Ammon's horn (tissue), 1 donor: ENCODE data around the gene PET100.

ENCODE experiments used
- DNase-seq: peaks from one replicate; pipeline ENCODE4 v3.0.0-alpha.2; 2016; ENCODE audit warnings: low spot score

The PET100 gene

DNA sequence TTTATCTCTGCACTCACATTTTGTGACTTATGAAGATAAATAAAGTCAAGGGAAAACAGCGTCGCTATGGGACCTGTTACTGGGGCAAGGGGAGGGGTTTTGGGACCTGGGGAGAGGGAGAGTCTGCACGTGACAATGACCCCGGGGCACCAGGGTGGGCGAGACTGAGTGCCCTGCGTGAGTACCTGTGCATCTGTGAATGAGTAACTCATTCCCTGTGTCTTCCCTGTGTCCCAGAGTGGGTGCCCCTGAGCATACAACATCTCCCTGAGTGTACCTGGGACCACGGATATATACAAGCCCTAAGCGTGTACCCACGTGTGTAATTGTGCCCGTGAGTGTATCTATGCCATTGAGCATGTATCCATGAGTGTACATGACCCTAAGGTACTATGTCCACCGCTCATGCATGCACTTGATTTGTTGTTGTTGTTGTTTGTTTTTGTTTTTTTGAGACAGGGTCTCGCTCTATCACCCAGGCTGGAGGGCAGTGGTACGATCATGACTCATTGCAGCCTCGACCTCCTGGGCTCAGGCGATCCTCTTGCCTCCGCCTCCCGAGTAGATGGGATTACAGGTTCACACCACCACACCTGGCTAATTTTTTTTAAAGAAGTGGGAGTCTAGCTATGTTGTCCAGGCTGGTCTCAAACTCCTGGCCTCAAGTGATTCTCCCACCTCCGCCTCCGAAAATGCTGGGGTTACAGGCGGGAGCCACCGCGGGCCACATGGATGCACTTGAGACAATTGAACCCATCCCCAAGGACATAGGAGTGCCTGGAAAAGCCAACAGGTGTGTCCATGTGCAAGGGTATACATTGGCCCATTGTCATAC is 50.4 kb downstream of the PET100 start:
- no peak for DNase-seq

DNA sequence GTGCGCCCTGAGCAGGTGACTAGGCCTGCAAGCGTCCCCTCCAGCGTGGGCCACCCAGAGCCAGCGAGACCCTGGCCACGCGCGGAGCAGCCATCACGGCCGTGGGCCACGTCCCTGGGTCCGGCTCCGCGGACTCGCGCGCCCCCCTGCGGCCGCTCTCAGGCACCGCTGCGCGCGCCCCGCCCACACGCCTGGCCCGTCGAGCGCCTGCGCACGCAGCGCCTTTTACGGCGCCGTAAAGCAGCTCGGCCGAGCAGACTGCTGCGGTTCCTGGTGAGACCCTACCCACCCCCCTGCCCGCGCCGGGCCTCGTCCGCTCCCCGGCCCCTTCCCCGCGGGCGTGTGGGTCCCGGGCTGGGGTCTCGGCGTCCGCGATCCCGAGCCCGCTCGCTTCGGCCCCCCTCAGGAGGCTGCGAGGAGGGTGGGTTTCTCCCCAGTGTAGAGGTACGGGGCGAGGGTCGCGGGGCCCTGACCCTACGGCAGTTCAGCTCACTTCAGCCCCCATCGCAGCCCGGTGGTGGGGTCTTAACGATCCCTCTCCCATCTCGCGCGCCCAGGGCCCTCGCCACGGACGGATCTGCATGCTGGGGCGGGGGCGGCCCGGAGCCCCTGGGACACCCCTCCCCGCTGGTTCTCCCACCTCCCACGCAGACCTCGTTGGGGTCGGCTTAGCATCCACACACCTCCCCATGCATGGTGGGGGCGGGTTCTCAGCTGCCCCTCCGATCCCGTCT is 51.2 kb downstream of the PET100 start, which contains the start of gene TRAPPC5:
TRAPPC5 (plus strand) TSS at position 228 of the 734 bp plus-strand sequence. CDS start 1,421 bp downstream, outside the sequence.
- peak; percentile 83 for DNase-seq
